IMR-90 (cell line): ENCODE measurements around the gene PXT1. TPM values are rescaled to one million over a fixed set of nuclear protein-coding genes. Genes with fewer than 3 reads are reported as not detected.

Source experiments
- ATAC-seq: fragments of 200-7000 bp; cut with Tn5 transposase; 2 replicates; pipeline ENCODE4 v1.9.1; 2020; ENCODE audit warnings: low read depth, mild to moderate bottlenecking, moderate library complexity
- BruUV-seq: library from RNA; stranded (reverse); fragments of 400-500 nt; replicated peaks from 2 replicates; lab custom pipeline; 2021; lab: Mats Ljungman, UMichigan
- CTCF ChIA-PET: fragments of 300-600 bp; formaldehyde crosslinking; extraction: SDS; loops from one replicate; lab custom pipeline; 2021; ENCODE audit warnings: antibody characterized with exemption; lab: Yijun Ruan, JAX
- POLR2A ChIA-PET: fragments of 300-600 bp; sonication (Branson Sonifier 250); formaldehyde crosslinking; loops from one replicate; lab custom pipeline; 2022; ENCODE audit warnings: antibody characterized with exemption; ENCODE audit not compliant: unreplicated experiment; lab: Charles Lee
- DNase-seq: peaks from one replicate; pipeline ENCODE4 v3.0.0; 2013
- H2AFZ ChIP-seq: replicated peaks from 2 replicates; pipeline ENCODE3; 2013; ENCODE audit warnings: low read length, mild to moderate bottlenecking; ENCODE audit not compliant: poor library complexity
- H2AK5ac ChIP-seq: 2 replicates; pipeline ENCODE4 v1.6.1; 2013; ENCODE audit warnings: low read depth, low read length, inconsistent platforms
- H2AK9ac ChIP-seq: replicated peaks from 2 replicates; pipeline ENCODE3; 2013; ENCODE audit warnings: mild to moderate bottlenecking, low read depth, low read length, moderate library complexity; ENCODE audit not compliant: poor library complexity
- H2BK120ac ChIP-seq: 2 replicates; pipeline ENCODE4 v1.6.1; 2013; ENCODE audit warnings: low read depth, low read length, inconsistent platforms
- H2BK15ac ChIP-seq: 3 replicates; pipeline ENCODE4 v1.6.1; 2013; ENCODE audit warnings: low read depth, low read length, inconsistent platforms
- H2BK20ac ChIP-seq: 2 replicates; pipeline ENCODE4 v1.6.1; 2013; ENCODE audit warnings: low read depth, mild to moderate bottlenecking, inconsistent platforms, low read length, moderate library complexity
- H2BK5ac ChIP-seq: 2 replicates; pipeline ENCODE4 v1.6.1; 2013; ENCODE audit warnings: mild to moderate bottlenecking, low read depth, low read length, inconsistent platforms; ENCODE audit not compliant: poor library complexity, severe bottlenecking
- H3K14ac ChIP-seq: replicated peaks from 2 replicates; pipeline ENCODE4 v1.6.1; 2013; ENCODE audit warnings: low read depth, low read length, inconsistent platforms
- H3K18ac ChIP-seq: 2 replicates; pipeline ENCODE4 v1.6.1; 2013; ENCODE audit warnings: low read depth, low read length, control low read depth
- H3K23ac ChIP-seq: 2 replicates; pipeline ENCODE4 v1.6.1; 2013; ENCODE audit warnings: low read depth, low read length, inconsistent platforms
- H3K27ac ChIP-seq: 2 replicates; pipeline ENCODE4 v1.5.1; 2013; ENCODE audit warnings: mild to moderate bottlenecking, control low read depth, low read length; ENCODE audit not compliant: insufficient read depth
- H3K27me3 ChIP-seq: 2 replicates; pipeline ENCODE4 v1.6.1; 2013; ENCODE audit warnings: low read length; ENCODE audit not compliant: control insufficient read depth, insufficient read depth
- H3K36me3 ChIP-seq: 2 replicates; pipeline ENCODE4 v1.6.1; 2013; ENCODE audit warnings: low read length, mixed read lengths; ENCODE audit not compliant: control insufficient read depth, insufficient read depth
- H3K4ac ChIP-seq: 2 replicates; pipeline ENCODE4 v1.6.1; 2013; ENCODE audit warnings: low read depth, low read length, inconsistent platforms
- H3K4me1 ChIP-seq: 2 replicates; pipeline ENCODE4 v1.6.1; 2013; ENCODE audit warnings: low read length, mixed read lengths; ENCODE audit not compliant: control insufficient read depth, insufficient read depth
- H3K4me2 ChIP-seq: 2 replicates; pipeline ENCODE4 v1.6.1; 2013; ENCODE audit warnings: low read depth, mild to moderate bottlenecking, control low read depth, low read length, moderate library complexity
- H3K4me3 ChIP-seq: 2 replicates; pipeline ENCODE4 v1.5.1; 2013; ENCODE audit warnings: low read depth, mild to moderate bottlenecking, control low read depth, low read length, moderate library complexity; ENCODE audit not compliant: insufficient read depth
- H3K56ac ChIP-seq: 2 replicates; pipeline ENCODE4 v1.6.1; 2013; ENCODE audit warnings: low read length, inconsistent platforms; ENCODE audit not compliant: insufficient read depth; ENCODE audit errors: extremely low read depth
- H3K79me1 ChIP-seq, 2 experiments: 2 replicates each; pipeline ENCODE4 v1.6.1; 2013; ENCODE audit warnings: low read length in 2 of 2, inconsistent platforms in 1 of 2, low read depth in 1 of 2
- H3K9ac ChIP-seq: 2 replicates; pipeline ENCODE4 v1.6.1; 2013; ENCODE audit warnings: low read depth, low read length, control low read depth
- H3K9me1 ChIP-seq: 2 replicates; pipeline ENCODE4 v1.6.1; 2013; ENCODE audit warnings: low read length, inconsistent platforms; ENCODE audit not compliant: insufficient read depth
- H3K9me3 ChIP-seq: 2 replicates; pipeline ENCODE4 v1.6.1; 2013; ENCODE audit warnings: low read length; ENCODE audit not compliant: control insufficient read depth, insufficient read depth
- H4K20me1 ChIP-seq: 2 replicates; pipeline ENCODE4 v1.6.1; 2013; ENCODE audit warnings: low read length, inconsistent platforms; ENCODE audit not compliant: insufficient read depth
- H4K5ac ChIP-seq: 2 replicates; pipeline ENCODE4 v1.6.1; 2013; ENCODE audit warnings: mild to moderate bottlenecking, low read depth, low read length, control low read depth
- H4K8ac ChIP-seq, 2 experiments: 2 replicates each; pipeline ENCODE4 v1.6.1; 2013; ENCODE audit warnings: low read depth in 2 of 2, low read length in 2 of 2, control low read depth in 1 of 2, inconsistent platforms in 1 of 2
- H4K91ac ChIP-seq: 2 replicates; pipeline ENCODE4 v1.6.1; 2013; ENCODE audit warnings: low read depth, low read length, inconsistent platforms; ENCODE audit not compliant: insufficient read depth
- BHLHE40 ChIP-seq: fragments of 150-350 bp; IDR thresholded peaks from 2 replicates; pipeline ENCODE4 v1.6.1; 2016; ENCODE audit warnings: mild to moderate bottlenecking, low read depth, low read length
- CEBPB ChIP-seq: IDR thresholded peaks from 2 replicates; pipeline ENCODE4 v1.6.1; 2012; ENCODE audit warnings: low read depth, low read length, improper control_type of control experiment
- CHD1 ChIP-seq: IDR thresholded peaks from 2 replicates; pipeline ENCODE4 v1.6.1; 2012; ENCODE audit warnings: low read depth, low read length, improper control_type of control experiment
- FOS ChIP-seq: fragments of 150-350 bp; IDR thresholded peaks from 2 replicates; pipeline ENCODE4 v1.6.1; 2016; ENCODE audit warnings: low read depth, low read length
- MAFK ChIP-seq: IDR thresholded peaks from 2 replicates; pipeline ENCODE4 v1.6.1; 2012; ENCODE audit warnings: low read depth, low read length, improper control_type of control experiment
- MAZ ChIP-seq: IDR thresholded peaks from 2 replicates; pipeline ENCODE4 v1.6.1; 2012; ENCODE audit warnings: low read depth, mild to moderate bottlenecking, low read length, improper control_type of control experiment, moderate library complexity, borderline replicate concordance
- MXI1 ChIP-seq: IDR thresholded peaks from 2 replicates; pipeline ENCODE4 v1.6.1; 2012; ENCODE audit warnings: low read depth, mild to moderate bottlenecking, low read length, moderate library complexity, borderline replicate concordance
- POLR2A ChIP-seq: IDR thresholded peaks from 2 replicates; pipeline ENCODE4 v1.6.1; 2012; ENCODE audit warnings: mild to moderate bottlenecking, low read depth, low read length
- RCOR1 ChIP-seq: IDR thresholded peaks from 2 replicates; pipeline ENCODE4 v1.6.1; 2012; ENCODE audit warnings: mild to moderate bottlenecking, low read length, improper control_type of control experiment; ENCODE audit not compliant: insufficient replicate concordance
- RFX5 ChIP-seq: IDR thresholded peaks from 2 replicates; pipeline ENCODE4 v1.8.0; 2012; ENCODE audit warnings: low read depth, mild to moderate bottlenecking, low read length, moderate library complexity
- WGBS, 2 experiments: methylation state at CpG; one replicate each; pipeline versions ENCODE4 v1.1.5 to v1.1.7; 2013; ENCODE audit warnings: missing lambda C conversion rate in 2 of 2; ENCODE audit not compliant: insufficient read length in 1 of 2; ENCODE audit errors: extremely low coverage in 2 of 2; 5-methylcytosine and 5-hydroxymethylcytosine counted together
- dilution Hi-C: fragments of 300-500 bp; cut with HindIII; formaldehyde crosslinking; loops from one replicate; pipeline ENCODE4 v1.14.3; 2018; ENCODE audit warnings: low sequenced_read_pairs; ENCODE audit not compliant: unreplicated experiment
- in situ Hi-C: fragments of 300-500 bp; cut with MboI; formaldehyde crosslinking; loops from 3 replicates; pipeline ENCODE4 v1.14.3; 2019; ENCODE audit warnings: low sequenced_read_pairs, inconsistent platforms, mixed read lengths
- intact Hi-C: fragments of 100-400 bp; cut with micrococcal nuclease; formaldehyde crosslinking; loops from 2 replicates; pipeline ENCODE4 v1.10.0; 2022
- polyA plus RNA-seq, 3 experiments: library from polyadenylated mRNA; depleted of rRNA; stranded (reverse); fragments of >200 nt; gene quantifications; 2 replicates each; pipeline ENCODE4 v1.2.3, GENCODE V29; 2012; ENCODE audit warnings: low replicate concordance in 1 of 3
- total RNA-seq: library from RNA; depleted of rRNA; stranded (reverse); fragments of >200 nt; gene quantifications from 2 replicates; pipeline ENCODE4 v1.2.3, GENCODE V29; 2012
- TF ChIP-seq, protein P1 (sequence below): conservative IDR thresholded peaks from 2 replicates; pipeline ENCODE4 v1.5.1; 2012; ENCODE audit warnings: mild to moderate bottlenecking, low read depth, low read length, improper control_type of control experiment
- TF ChIP-seq, protein P2 (sequence below): fragments of 150-350 bp; IDR thresholded peaks from 2 replicates; pipeline ENCODE4 v1.6.1; 2017; ENCODE audit warnings: mild to moderate bottlenecking, antibody characterized with exemption, low read length, low read depth
- TF ChIP-seq, protein P3 (sequence below): fragments of 150-350 bp; IDR thresholded peaks from 2 replicates; pipeline ENCODE4 v1.6.1; 2016; ENCODE audit warnings: low read depth, mild to moderate bottlenecking, low read length, moderate library complexity, borderline replicate concordance

PXT1 gene
- total and polyA plus RNA-seq, 2 of the 4 experiments (the other 2 are of a cell fraction) = not detected

DNA sequence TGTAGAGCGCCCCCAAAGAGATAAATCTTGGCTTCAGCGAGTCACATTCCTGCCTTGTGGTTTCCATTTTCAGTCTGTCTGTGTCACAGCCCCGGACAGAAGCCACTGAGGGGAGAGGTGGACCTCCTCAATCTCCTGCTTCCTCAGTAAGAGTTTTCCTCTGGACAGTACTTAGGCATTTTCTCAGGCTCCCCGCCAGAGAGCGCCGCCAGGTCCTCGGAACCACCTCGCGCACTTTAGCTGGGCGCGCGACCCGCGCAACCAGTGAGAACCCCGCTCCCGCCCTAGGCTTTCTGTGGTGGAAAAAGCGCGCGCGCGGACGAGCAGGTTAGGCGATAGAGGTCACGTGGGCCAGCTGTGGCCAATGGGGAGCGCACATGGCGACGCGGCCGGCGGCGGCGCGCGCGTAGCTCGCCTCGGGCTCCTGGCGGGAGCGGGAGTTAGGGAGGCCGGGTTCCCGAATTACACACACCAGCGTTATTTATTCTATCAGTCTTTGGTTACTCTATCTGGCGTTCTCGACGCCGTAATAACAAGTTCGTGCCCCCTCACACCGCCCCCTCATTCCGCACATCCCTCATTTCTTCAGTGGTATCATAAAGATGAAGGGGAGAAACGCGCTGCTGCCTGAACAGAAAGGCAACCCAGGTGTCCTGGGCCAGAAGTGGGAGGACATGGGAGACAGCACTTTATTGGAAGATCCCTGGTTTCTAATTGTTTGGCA lies 19.4 kb downstream of the PXT1 start:
- Histone ChIP-seq H2AK9ac (peak overlapping the region; percentile 81), H4K5ac (peak overlapping the region; percentile 82), H3K18ac (peak overlapping the region; percentile 24; the same call in 1 of the 2 replicates), H3K4ac (peak overlapping the region; percentile 93), H3K9ac (peak overlapping the region; percentile 90), H3K4me3 (peak overlapping the region; percentile 66), H3K27me3 (no peaks in the 10 kb centered on the region), H3K79me1 (peaks cover 0 to 5% of the 10 kb centered on the region in 2 experiments; a peak in 2 of 4 replicates), H2AFZ (peak overlapping the region; percentile 98), H3K9me1 (0 out of 2 replicates have a peak, but pooled peaks cover 6% of the 10 kb centered on the region), H3K56ac (peak overlapping the region; percentile 77), H3K4me2 (peak overlapping the region; percentile 86), H2BK20ac (peak overlapping the region; percentile 70), H2BK5ac (peak overlapping the region; percentile 1), H4K20me1 (no peaks in the 10 kb centered on the region), H2AK5ac (peak overlapping the region; percentile 30), H3K36me3 (no peaks in the 10 kb centered on the region), H3K4me1 (peaks cover 2% of the 10 kb centered on the region), H3K14ac (peak overlapping the region; percentile 93), H4K91ac (peak overlapping the region; percentile 88), H3K9me3 (no peaks in the 10 kb centered on the region), H2BK15ac (peak overlapping the region; percentile 68; the same call in 1 of the 3 replicates), H2BK120ac (peak overlapping the region; percentile 68; the same call in 1 of the 2 replicates), H3K23ac (peak overlapping the region; percentile 91), H4K8ac (peak overlapping the region; percentile 93 to 98), H3K27ac (peak overlapping the region; percentile 55; the same call in 1 of the 2 replicates)
- intact Hi-C loops (loop anchor here (1.0 to 5.0 kb wide), 3 partner anchors 18 to 259 kb away; no protein-coding TSS in a partner anchor), dilution Hi-C loops (no loop called here), in situ Hi-C loops (no loop called here)
- BruUV-seq = no TSS peak
- ChIA-PET CTCF (interaction anchor here (0.5 to 1.0 kb wide), 6 partner anchors 9 to 192 kb away, joined by 3 to 4 read pairs (median 4); no protein-coding TSS in a partner anchor), POLR2A (interaction anchor here (1.0 kb wide), 1 partner anchor 20 kb away, joined by 3 read pairs; no protein-coding TSS in a partner anchor)
- ATAC-seq = peak; percentile 98
- WGBS, 2 experiments = 0% methylated on average over 33 of the region's 51 CpGs; no CpG with 5 or more reads in 1 of the 2 experiments
- peak; percentile 97 for DNase-seq
- TF ChIP-seq, protein P1, sequence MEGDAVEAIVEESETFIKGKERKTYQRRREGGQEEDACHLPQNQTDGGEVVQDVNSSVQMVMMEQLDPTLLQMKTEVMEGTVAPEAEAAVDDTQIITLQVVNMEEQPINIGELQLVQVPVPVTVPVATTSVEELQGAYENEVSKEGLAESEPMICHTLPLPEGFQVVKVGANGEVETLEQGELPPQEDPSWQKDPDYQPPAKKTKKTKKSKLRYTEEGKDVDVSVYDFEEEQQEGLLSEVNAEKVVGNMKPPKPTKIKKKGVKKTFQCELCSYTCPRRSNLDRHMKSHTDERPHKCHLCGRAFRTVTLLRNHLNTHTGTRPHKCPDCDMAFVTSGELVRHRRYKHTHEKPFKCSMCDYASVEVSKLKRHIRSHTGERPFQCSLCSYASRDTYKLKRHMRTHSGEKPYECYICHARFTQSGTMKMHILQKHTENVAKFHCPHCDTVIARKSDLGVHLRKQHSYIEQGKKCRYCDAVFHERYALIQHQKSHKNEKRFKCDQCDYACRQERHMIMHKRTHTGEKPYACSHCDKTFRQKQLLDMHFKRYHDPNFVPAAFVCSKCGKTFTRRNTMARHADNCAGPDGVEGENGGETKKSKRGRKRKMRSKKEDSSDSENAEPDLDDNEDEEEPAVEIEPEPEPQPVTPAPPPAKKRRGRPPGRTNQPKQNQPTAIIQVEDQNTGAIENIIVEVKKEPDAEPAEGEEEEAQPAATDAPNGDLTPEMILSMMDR = peak; percentile 75
- TF ChIP-seq BHLHE40 = no peak
- TF ChIP-seq POLR2A = peak; percentile 30; the same call in 1 of the 2 replicates
- TF ChIP-seq RCOR1 = no peak
- no peak for TF ChIP-seq CHD1
- TF ChIP-seq RFX5 = no peak
- TF ChIP-seq, protein P2, sequence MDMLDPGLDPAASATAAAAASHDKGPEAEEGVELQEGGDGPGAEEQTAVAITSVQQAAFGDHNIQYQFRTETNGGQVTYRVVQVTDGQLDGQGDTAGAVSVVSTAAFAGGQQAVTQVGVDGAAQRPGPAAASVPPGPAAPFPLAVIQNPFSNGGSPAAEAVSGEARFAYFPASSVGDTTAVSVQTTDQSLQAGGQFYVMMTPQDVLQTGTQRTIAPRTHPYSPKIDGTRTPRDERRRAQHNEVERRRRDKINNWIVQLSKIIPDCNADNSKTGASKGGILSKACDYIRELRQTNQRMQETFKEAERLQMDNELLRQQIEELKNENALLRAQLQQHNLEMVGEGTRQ = peak; percentile 99
- TF ChIP-seq, protein P3, sequence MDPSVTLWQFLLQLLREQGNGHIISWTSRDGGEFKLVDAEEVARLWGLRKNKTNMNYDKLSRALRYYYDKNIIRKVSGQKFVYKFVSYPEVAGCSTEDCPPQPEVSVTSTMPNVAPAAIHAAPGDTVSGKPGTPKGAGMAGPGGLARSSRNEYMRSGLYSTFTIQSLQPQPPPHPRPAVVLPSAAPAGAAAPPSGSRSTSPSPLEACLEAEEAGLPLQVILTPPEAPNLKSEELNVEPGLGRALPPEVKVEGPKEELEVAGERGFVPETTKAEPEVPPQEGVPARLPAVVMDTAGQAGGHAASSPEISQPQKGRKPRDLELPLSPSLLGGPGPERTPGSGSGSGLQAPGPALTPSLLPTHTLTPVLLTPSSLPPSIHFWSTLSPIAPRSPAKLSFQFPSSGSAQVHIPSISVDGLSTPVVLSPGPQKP = no peak
- no peak for TF ChIP-seq MAFK
- TF ChIP-seq MXI1 = no peak; the same call in 1 of the 2 replicates
- TF ChIP-seq FOS = peak; percentile 40; the same call in 1 of the 2 replicates
- no peak for TF ChIP-seq CEBPB
- TF ChIP-seq MAZ = 0 out of 2 replicates have a peak, but pooled peaks have one; percentile 22
